ENCODE measurements around the gene NRG4.
A peak's percentile ranks its signal among the peaks of the same experiment; 100 is the strongest.
"Not testable (repeated sequence)": the region's sequence is repeated elsewhere in the genome, so short reads cannot be mapped to it uniquely, and the experiment has no call there.

Gene NRG4

GRCh38 chr15:76057332-76058000 lies 45.2 kb upstream of the NRG4 start:
- TF ChIP-seq CTCF (IDR thresholded peaks at IDR 0.05; ENCODE audit: insufficient read depth, low read length, missing control alignments): peak; percentile 57
- DNase-seq (ENCODE audit: low read depth, low spot score): no peak
- H3K4me3 ChIP-seq (ENCODE audit: low read depth, low read length): peak overlapping the region; percentile 29
- POLR2A ChIA-PET: no interaction called here
- CTCF ChIA-PET: interaction anchor here (0.7 to 15.0 kb wide), 23 partner anchors 8 to 809 kb away, joined by 3 to 230 read pairs (median 4); no protein-coding TSS in a partner anchor

GRCh38 chr15:76056931-76057330 lies 44.7 kb upstream of the NRG4 start:
- CTCF ChIA-PET: interaction anchor here (0.6 to 15.0 kb wide), 22 partner anchors 9 to 809 kb away, joined by 3 to 230 read pairs (median 4); no protein-coding TSS in a partner anchor
- TF ChIP-seq CTCF (IDR thresholded peaks at IDR 0.05; ENCODE audit: insufficient read depth, low read length, missing control alignments): no peak
- no peak for DNase-seq (ENCODE audit: low read depth, low spot score)
- POLR2A ChIA-PET: no interaction called here
- no peak overlapping the region for H3K4me3 ChIP-seq (ENCODE audit: low read depth, low read length)

GRCh38 chr15:76054201-76054600 lies 42.0 kb upstream of the NRG4 start:
- CTCF ChIA-PET: interaction anchor here (1.2 to 15.0 kb wide), 2 partner anchors 9 to 85 kb away, joined by 3 to 230 read pairs; no protein-coding TSS in a partner anchor
- DNase-seq (ENCODE audit: low read depth, low spot score); H3K4me3 ChIP-seq (ENCODE audit: low read depth, low read length); POLR2A ChIA-PET: not testable (repeated sequence)

GRCh38 chr15:76038512-76038911 lies 26.3 kb upstream of the NRG4 start:
- ChIA-PET CTCF (no interaction called here), POLR2A (no interaction called here)
- H3K4me3 ChIP-seq (ENCODE audit: low read depth, low read length): no peak overlapping the region
- no peak for TF ChIP-seq CTCF (IDR thresholded peaks at IDR 0.05; ENCODE audit: insufficient read depth, low read length, missing control alignments)
- DNase-seq (ENCODE audit: low read depth, low spot score): no peak

- CTCF ChIA-PET: no interaction called here
- POLR2A ChIA-PET: no interaction called here
- no peak for TF ChIP-seq CTCF (IDR thresholded peaks at IDR 0.05; ENCODE audit: insufficient read depth, low read length, missing control alignments)
- no peak for DNase-seq (ENCODE audit: low read depth, low spot score)
- no peak overlapping the region for H3K4me3 ChIP-seq (ENCODE audit: low read depth, low read length)
These were observed 23.4 kb upstream of the NRG4 start for GRCh38 chr15:76035593-76035992.

- ChIA-PET POLR2A (no interaction called here), CTCF (no interaction called here)
- DNase-seq (ENCODE audit: low read depth, low spot score): no peak
- H3K4me3 ChIP-seq (ENCODE audit: low read depth, low read length): no peak overlapping the region
- no peak for TF ChIP-seq CTCF (IDR thresholded peaks at IDR 0.05; ENCODE audit: insufficient read depth, low read length, missing control alignments)
These were observed 21.9 kb upstream of the NRG4 start for GRCh38 chr15:76034111-76034510.

GRCh38 chr15:76033438-76033837 lies 21.2 kb upstream of the NRG4 start:
- DNase-seq (ENCODE audit: low read depth, low spot score): no peak
- CTCF ChIA-PET: no interaction called here
- no peak overlapping the region for H3K4me3 ChIP-seq (ENCODE audit: low read depth, low read length)
- POLR2A ChIA-PET: no interaction called here
- no peak for TF ChIP-seq CTCF (IDR thresholded peaks at IDR 0.05; ENCODE audit: insufficient read depth, low read length, missing control alignments)

Data from AG04449 (cell line).